SU-DHL-6 (cell line): ENCODE data around the gene MRPS2.

Experiments
- H2AFZ ChIP-seq: fragments of 200-600 bp; sonication (generic); 2 replicates; pipeline ENCODE4 v1.6.1; 2014; ENCODE audit warnings: low read depth, mild to moderate bottlenecking, moderate library complexity, mixed read lengths, antibody characterized with exemption, low read length; ENCODE audit not compliant: severe bottlenecking
- H3F3A ChIP-seq: fragments of 200-600 bp; shearing (Covaris generic); 2 replicates; pipeline ENCODE4 v1.6.0; 2016; ENCODE audit warnings: antibody characterized with exemption, mild to moderate bottlenecking; ENCODE audit not compliant: insufficient read depth
- H3K27ac ChIP-seq: fragments of 200-600 bp; sonication (generic); 2 replicates; pipeline ENCODE4 v1.5.1; 2016; ENCODE audit warnings: low read depth, mild to moderate bottlenecking, low read length, moderate library complexity, mixed read lengths
- H3K27me3 ChIP-seq: fragments of 200-600 bp; sonication (generic), shearing (Covaris generic); 2 replicates; pipeline ENCODE4 v1.6.0; 2014; ENCODE audit warnings: mild to moderate bottlenecking, low read length
- H3K36me3 ChIP-seq: fragments of 200-600 bp; sonication (generic); 2 replicates; pipeline ENCODE4 v1.6.1; 2014; ENCODE audit warnings: mild to moderate bottlenecking, low read length, mixed read lengths
- H3K4me2 ChIP-seq: fragments of 300-600, 200-600 bp; shearing (Covaris generic), sonication (generic); 2 replicates; pipeline ENCODE4 v1.6.0; 2014; ENCODE audit warnings: low read length, low read depth, mild to moderate bottlenecking; ENCODE audit not compliant: poor library complexity, severe bottlenecking
- H3K4me3 ChIP-seq: fragments of 200-600 bp; sonication (generic); 2 replicates; pipeline ENCODE4 v1.5.1; 2014; ENCODE audit warnings: antibody characterized with exemption, low read length, mild to moderate bottlenecking, mixed read lengths; ENCODE audit not compliant: insufficient read depth, poor library complexity, severe bottlenecking
- H3K79me2 ChIP-seq: fragments of 200-600 bp; sonication (generic); 2 replicates; pipeline ENCODE4 v1.6.1; 2014; ENCODE audit warnings: mild to moderate bottlenecking, low read length, moderate library complexity; ENCODE audit not compliant: insufficient read depth
- H3K9ac ChIP-seq: fragments of 200-600 bp; sonication (generic); 2 replicates; pipeline ENCODE4 v1.7.0; 2014; ENCODE audit warnings: mild to moderate bottlenecking, low read length
- H3K9me2 ChIP-seq: fragments of 200-600 bp; sonication (generic); replicated peaks from 2 replicates; pipeline ENCODE4 v1.6.1; 2014; ENCODE audit warnings: low read length; ENCODE audit not compliant: insufficient read depth
- H3K9me3 ChIP-seq: fragments of 200-600 bp; sonication (generic); 2 replicates; pipeline ENCODE4 v1.6.1; 2014; ENCODE audit warnings: low read length, mixed read lengths; ENCODE audit not compliant: insufficient read depth
- H4K20me1 ChIP-seq: fragments of 200-600 bp; sonication (generic); 2 replicates; pipeline ENCODE4 v1.6.1; 2014; ENCODE audit warnings: low read depth, mild to moderate bottlenecking, antibody characterized with exemption, low read length, moderate library complexity, mixed read lengths
- EZH2phosphoT487 ChIP-seq: fragments of 200-600 bp; sonication (generic), shearing (Covaris generic); conservative IDR thresholded peaks from 2 replicates; pipeline ENCODE4 v1.6.1; 2018; ENCODE audit warnings: mild to moderate bottlenecking, antibody characterized with exemption, low read length, moderate library complexity, mixed read lengths
- TF ChIP-seq, protein P1 (sequence below): fragments of 200-600 bp; sonication (generic); IDR thresholded peaks from one replicate; pipeline ENCODE4 v1.5.1; 2017; ENCODE audit warnings: antibody characterized with exemption, mild to moderate bottlenecking, low read length, moderate library complexity; ENCODE audit not compliant: insufficient read depth, poor library complexity, severe bottlenecking

Gene MRPS2

DNA sequence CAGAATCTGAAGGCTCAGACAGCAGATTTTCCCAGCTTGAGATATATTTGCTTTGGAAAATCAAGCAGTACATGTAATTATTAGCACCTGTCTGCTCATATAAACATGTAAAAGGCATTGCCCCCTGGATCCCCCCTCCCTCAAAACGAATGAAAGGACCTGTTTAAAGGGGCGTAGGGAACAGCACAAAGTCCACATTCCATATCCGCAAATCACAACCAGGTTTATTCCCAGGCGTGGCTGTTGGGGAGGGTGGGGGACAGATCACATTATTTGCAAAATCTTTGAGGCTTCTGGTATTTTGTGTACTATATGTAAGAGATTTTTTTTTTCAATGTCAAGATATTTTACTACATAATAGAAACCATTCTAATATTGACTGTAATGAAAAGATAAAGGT, 8.7 kb upstream of the MRPS2 start:
- no peak for TF ChIP-seq EZH2phosphoT487
- TF ChIP-seq, protein P1, sequence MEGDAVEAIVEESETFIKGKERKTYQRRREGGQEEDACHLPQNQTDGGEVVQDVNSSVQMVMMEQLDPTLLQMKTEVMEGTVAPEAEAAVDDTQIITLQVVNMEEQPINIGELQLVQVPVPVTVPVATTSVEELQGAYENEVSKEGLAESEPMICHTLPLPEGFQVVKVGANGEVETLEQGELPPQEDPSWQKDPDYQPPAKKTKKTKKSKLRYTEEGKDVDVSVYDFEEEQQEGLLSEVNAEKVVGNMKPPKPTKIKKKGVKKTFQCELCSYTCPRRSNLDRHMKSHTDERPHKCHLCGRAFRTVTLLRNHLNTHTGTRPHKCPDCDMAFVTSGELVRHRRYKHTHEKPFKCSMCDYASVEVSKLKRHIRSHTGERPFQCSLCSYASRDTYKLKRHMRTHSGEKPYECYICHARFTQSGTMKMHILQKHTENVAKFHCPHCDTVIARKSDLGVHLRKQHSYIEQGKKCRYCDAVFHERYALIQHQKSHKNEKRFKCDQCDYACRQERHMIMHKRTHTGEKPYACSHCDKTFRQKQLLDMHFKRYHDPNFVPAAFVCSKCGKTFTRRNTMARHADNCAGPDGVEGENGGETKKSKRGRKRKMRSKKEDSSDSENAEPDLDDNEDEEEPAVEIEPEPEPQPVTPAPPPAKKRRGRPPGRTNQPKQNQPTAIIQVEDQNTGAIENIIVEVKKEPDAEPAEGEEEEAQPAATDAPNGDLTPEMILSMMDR: no peak
- Histone ChIP-seq H3K36me3 (no peaks in the 10 kb centered on the region), H3K79me2 (no peaks in the 10 kb centered on the region), H3K4me2 (no peak overlapping the region), H3F3A (no peaks in the 10 kb centered on the region), H2AFZ (no peak overlapping the region), H3K9me2 (no peaks in the 10 kb centered on the region), H4K20me1 (no peaks in the 10 kb centered on the region), H3K9me3 (no peaks in the 10 kb centered on the region), H3K4me3 (no peak overlapping the region), H3K9ac (no peak overlapping the region), H3K27me3 (no peaks in the 10 kb centered on the region), H3K27ac (no peak overlapping the region)

DNA sequence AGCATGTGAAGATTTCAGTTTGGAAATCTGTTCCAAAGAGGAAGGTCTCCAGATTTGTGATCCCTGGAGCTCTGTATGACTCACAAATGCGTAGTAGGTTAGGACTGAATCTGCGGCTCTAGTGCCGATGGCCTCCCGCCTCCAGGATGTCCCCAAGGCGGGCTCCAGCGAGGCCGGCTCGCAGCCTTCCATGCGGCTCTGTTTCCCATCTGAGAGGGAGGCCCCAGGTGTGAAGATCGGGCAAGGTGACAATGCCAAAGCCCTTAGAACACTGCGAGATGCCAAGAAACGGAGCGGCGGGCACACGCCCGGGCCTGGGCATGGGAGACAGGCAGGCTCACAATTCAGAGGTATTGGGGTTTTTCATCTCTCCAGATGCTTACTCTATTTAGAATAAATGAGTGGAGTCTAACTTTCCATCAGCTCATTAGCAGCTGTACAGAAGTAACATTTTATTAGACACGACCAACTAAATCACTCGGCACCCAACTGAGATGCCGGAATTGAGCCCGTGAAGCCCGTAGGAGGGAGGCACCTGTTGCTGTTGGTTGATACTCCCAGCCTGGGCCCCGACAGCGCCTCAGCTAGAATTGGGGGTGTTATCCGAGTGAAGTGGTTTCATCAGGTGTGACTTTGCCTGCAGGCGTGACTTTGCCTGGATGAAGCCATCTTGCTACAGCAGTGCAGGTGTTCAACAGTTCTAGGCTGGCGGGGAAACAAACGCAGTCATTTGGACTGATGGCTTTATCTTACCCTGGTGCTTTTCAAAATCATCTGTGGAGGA, 7.4 kb upstream of the MRPS2 start:
- no peaks in the 10 kb centered on the region for H3F3A ChIP-seq
- H3K4me3 ChIP-seq: no peak overlapping the region
- no peak overlapping the region for H2AFZ ChIP-seq
- H3K9ac ChIP-seq: no peak overlapping the region
- H3K4me2 ChIP-seq: no peak overlapping the region
- H3K9me3 ChIP-seq: no peaks in the 10 kb centered on the region
- no peak overlapping the region for H3K27ac ChIP-seq
- no peaks in the 10 kb centered on the region for H3K27me3 ChIP-seq
- no peaks in the 10 kb centered on the region for H3K36me3 ChIP-seq
- H3K79me2 ChIP-seq: no peaks in the 10 kb centered on the region
- H4K20me1 ChIP-seq: no peaks in the 10 kb centered on the region
- no peak for TF ChIP-seq EZH2phosphoT487
- TF ChIP-seq, protein P1: no peak
- no peaks in the 10 kb centered on the region for H3K9me2 ChIP-seq

GRCh38 chr9:135494791-135495559, 5.5 kb upstream of the MRPS2 start:
- Histone ChIP-seq H2AFZ (no peak overlapping the region), H3K9ac (no peak overlapping the region), H3K4me3 (no peak overlapping the region)

More at GRCh38 chr9:135494791-135495559, 5.5 kb upstream of the MRPS2 start:
- Histone ChIP-seq H4K20me1 (no peaks in the 10 kb centered on the region), H3K4me2 (no peak overlapping the region), H3K27me3 (no peaks in the 10 kb centered on the region), H3K9me2 (no peaks in the 10 kb centered on the region), H3K9me3 (no peaks in the 10 kb centered on the region), H3K36me3 (no peaks in the 10 kb centered on the region), H3F3A (no peaks in the 10 kb centered on the region), H3K27ac (no peak overlapping the region), H3K79me2 (no peaks in the 10 kb centered on the region)
- TF ChIP-seq, protein P1: no peak
- no peak for TF ChIP-seq EZH2phosphoT487
